AG10803 (cell line): Measurements from ENCODE around the gene CAMKMT.

ENCODE experiments used
- DNase-seq: peaks from one replicate; pipeline ENCODE4 v3.0.0; 2010; ENCODE audit warnings: low read depth
- H3K4me3 ChIP-seq: 2 replicates; pipeline ENCODE4 v1.5.1; 2011; ENCODE audit warnings: mild to moderate bottlenecking, low read length, control low read depth
- TF ChIP-seq, protein P1 (sequence below): conservative IDR thresholded peaks from 2 replicates; pipeline ENCODE4 v1.5.1; 2011; ENCODE audit warnings: mild to moderate bottlenecking, low read length, control low read depth, inconsistent platforms

Gene CAMKMT

DNA sequence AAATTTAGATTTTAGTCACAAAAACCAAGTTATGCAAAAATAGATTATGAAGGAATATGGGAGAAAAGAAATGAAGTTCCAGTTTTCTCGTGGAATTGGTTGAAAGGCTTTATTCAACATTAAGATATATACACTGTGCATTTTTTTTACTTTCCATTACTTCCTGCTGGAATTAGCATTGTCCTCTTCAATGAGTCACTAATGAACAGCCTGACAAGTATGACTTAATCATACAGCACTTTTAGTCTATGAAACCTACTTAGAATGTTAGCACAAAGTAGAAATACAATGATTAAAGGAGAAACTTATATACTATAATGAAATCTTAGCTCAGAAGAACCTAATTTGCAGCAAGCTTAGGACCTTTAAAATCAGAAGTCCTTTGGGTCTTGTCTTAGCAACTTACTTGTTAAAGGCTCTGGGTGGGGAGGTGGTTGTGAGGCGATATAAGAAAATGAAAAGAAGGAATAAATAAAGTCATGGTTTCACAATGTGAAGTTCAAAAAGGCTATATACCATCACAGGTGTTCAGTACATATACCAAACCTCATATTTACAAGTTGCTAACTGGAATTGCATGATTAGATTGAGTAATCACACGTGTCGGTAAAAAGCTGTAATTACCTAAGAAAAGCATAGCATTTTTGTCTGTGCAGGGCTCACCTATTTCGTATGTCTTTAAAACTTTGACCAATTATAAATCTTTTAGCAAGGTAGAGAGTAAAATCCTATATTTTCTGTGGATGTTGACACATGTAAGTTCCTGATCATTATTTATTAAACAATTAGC is 236.8 kb downstream of the CAMKMT start:
- TF ChIP-seq, protein P1, sequence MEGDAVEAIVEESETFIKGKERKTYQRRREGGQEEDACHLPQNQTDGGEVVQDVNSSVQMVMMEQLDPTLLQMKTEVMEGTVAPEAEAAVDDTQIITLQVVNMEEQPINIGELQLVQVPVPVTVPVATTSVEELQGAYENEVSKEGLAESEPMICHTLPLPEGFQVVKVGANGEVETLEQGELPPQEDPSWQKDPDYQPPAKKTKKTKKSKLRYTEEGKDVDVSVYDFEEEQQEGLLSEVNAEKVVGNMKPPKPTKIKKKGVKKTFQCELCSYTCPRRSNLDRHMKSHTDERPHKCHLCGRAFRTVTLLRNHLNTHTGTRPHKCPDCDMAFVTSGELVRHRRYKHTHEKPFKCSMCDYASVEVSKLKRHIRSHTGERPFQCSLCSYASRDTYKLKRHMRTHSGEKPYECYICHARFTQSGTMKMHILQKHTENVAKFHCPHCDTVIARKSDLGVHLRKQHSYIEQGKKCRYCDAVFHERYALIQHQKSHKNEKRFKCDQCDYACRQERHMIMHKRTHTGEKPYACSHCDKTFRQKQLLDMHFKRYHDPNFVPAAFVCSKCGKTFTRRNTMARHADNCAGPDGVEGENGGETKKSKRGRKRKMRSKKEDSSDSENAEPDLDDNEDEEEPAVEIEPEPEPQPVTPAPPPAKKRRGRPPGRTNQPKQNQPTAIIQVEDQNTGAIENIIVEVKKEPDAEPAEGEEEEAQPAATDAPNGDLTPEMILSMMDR: no peak
- H3K4me3 ChIP-seq: no peak overlapping the region
- no peak for DNase-seq

DNA sequence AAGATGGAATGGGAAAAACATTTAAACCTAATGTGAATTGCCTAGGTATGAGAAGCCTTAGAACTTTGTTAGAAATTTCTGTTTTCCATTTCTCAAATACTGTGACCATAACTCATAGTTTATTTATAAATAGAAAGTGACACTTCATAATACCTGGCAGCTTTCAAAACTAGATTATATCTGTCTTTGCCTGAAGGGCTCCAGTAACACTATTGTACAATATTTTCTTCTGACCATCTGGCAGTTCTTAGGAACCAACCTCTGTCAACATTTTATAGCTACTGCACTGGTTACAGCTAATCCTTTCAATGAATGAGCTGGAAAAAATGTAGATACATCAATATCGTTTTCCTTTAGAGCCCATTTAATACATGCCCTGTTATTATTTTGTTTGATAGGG is 237.4 kb downstream of the CAMKMT start:
- DNase-seq: no peak
- TF ChIP-seq, protein P1: no peak
- no peak overlapping the region for H3K4me3 ChIP-seq

DNA sequence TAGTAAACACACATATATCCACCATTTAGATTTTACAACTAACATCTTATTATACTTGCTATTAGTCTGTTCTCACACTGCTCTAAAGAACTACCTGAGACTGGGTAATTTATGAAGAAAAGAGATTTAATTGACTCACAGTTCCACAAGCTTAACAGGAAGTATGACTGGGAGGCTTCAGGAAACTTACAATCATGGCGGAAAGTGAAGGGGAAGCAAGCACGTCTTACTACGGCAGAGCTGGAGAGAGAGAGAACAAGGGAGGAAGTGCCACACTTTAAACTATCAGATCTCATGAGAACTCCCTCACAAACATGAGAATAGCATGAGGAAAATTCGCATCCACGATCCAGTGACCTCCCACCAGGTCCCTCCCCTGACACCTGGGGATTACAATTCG is 240.7 kb downstream of the CAMKMT start:
- H3K4me3 ChIP-seq: no peak overlapping the region
- TF ChIP-seq, protein P1: no peak

DNA sequence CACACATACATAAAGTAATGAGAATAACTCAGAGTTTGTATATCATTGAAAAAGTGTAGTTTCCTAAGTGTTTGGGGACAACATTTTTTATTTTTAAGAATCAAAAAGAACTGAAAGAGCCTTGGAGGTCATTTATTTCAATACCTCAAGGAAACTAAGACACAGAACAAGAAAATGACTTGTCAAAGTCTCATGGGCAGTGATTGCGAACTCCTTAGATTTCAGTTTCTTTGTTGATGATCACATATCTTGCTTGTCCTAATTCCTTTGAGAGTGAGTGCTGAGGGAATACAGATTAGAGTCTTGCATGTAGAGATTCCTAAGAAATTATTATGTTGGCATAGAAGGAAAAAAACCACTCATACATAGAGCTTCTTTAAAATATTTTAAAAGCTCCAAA is 243.8 kb downstream of the CAMKMT start:
- TF ChIP-seq, protein P1: no peak
- no peak for DNase-seq
- H3K4me3 ChIP-seq: no peak overlapping the region

More for the DNA sequence above, 240.7 kb downstream of the CAMKMT start:
- no peak for DNase-seq

DNA sequence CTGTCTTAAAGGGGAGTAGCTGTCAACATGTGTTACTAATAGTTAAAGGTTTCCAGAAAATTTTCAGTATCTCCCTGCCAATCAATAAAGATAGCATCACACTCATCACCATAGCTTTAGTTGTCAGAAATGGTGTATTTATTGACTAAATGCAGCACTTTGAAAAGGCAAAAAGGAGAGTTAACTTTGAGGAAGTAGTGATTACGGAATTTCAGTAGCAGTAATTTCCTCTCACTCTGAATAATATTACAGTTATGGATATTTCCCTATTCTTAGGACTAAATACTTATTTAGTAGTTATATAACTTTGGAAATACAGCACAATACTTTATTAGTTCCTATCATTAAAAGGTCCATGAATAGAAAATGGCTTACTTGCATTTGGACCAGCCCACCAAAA is 250.5 kb downstream of the CAMKMT start:
- no peak for DNase-seq
- TF ChIP-seq, protein P1: no peak
- H3K4me3 ChIP-seq: no peak overlapping the region

DNA sequence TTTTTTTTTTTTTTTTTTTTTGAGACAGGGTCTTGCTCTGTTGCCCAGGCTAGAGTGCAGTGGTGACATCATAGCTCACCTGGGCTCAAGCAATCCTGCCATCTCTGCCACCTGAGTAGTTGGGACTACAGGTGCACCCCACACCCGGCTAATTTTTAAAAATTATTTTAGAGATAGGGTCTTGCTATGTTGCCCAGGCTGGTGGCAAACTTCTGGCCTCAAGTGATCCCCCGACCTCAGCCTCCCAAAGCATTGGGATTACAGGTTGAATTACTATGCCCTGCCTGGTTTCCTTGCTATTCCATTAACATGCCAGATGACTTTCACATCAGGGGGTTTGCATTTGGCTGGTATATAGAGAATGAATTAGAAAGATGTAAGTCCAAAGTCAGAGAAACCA is 253.2 kb downstream of the CAMKMT start:
- TF ChIP-seq, protein P1: no peak
- H3K4me3 ChIP-seq: no peak overlapping the region
- DNase-seq: no peak

DNA sequence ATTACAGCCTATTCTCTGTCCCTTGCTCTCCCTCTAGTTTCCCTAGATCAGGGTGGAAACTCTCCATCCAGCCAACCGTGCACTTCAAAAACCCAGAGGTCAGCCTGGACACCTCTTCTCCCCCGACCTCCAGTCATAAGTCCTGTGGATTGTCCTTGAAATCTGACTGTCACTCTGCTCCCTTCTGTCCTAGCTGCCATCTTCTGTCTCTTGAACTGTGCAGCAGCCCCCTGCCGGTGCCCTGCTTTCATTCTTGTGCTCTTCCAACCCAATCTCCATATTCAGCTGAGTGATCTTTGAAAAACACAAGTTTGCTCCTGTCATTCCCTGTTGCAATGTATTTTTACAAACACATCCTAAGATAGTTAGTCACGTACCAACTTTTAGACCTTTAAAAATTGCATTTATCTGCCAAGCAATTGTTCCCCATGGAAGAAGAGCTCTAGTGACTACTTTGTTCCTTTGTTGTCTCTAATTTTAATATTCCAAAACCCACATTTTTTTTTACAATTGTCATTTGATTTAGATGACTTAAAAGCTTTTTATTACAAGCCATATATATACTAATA is 254.3 kb downstream of the CAMKMT start:
- peak; percentile 1 for DNase-seq
- no peak overlapping the region for H3K4me3 ChIP-seq
- TF ChIP-seq, protein P1: no peak
